ENCODE measurements around the gene LETM1. TPM values are rescaled to one million over a fixed set of nuclear protein-coding genes. Genes with fewer than 3 reads are reported as not detected.

Gene LETM1
- total and polyA plus RNA-seq, 4 donors: 12.2 to 46.9 (median 24.1) TPM

DNA sequence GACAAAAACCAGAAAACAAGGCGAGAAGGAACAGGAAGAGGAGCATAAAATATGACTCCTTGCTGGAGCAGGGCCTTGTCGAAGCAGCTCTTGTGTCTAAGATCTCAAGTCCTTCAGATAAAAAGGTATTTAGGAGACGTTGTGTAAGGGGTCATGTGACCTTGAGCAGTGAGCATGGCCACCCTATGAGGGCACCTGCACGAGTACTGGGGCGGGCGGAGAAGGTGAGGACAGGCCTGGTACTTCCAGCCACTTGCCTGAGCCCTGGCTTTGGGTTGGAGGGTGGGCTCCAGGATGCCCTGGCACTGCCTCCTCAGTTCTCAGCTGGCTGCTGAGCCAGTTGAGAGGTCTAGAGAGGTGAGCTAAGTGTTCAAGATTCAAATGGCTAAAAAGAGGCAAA is 45.2 kb upstream of the LETM1 start:
- H3K4me1 ChIP-seq (ENCODE audit: control insufficient read depth in 4 of 4, insufficient read depth in 4 of 4, low read length in 3 of 4): no peaks in the 10 kb centered on the region
- no peak overlapping the region for H3K9ac ChIP-seq (ENCODE audit: low read depth in 1 of 2, low read length in 2 of 2)
- H3K4me3 ChIP-seq (ENCODE audit: low read depth in 1 of 3, low read length in 3 of 3): no peak overlapping the region
- peaks cover 0 to 26% (median 8%) of the 10 kb centered on the region in 4 donors for H3K36me3 ChIP-seq (ENCODE audit: control insufficient read depth in 4 of 4, insufficient read depth in 3 of 4, low read depth in 1 of 4, low read length in 3 of 4)
- no peaks in the 10 kb centered on the region for H3K27me3 ChIP-seq (ENCODE audit: control insufficient read depth in 4 of 4, insufficient read depth in 4 of 4, low read length in 3 of 4)
- 84% methylated on average over 6 of the region's 6 CpGs for WGBS
- DNase-seq (ENCODE audit: low spot score): no peak
- no peak for TF ChIP-seq MAX (IDR thresholded peaks at IDR 0.05)
- no peak for TF ChIP-seq GABPA (IDR thresholded peaks at IDR 0.05 in 1 of 2, conservative IDR thresholded peaks at IDR 0.05 in 1 of 2)
- TF ChIP-seq RXRA (IDR thresholded peaks at IDR 0.05): no peak
- TF ChIP-seq HNF4A (conservative IDR thresholded peaks at IDR 0.05): no peak
- TF ChIP-seq TAF1 (conservative IDR thresholded peaks at IDR 0.05): no peak
- TF ChIP-seq HNF4G (IDR thresholded peaks at IDR 0.05): no peak
- no peak for TF ChIP-seq ZBTB33 (IDR thresholded peaks at IDR 0.05)
- no peak for TF ChIP-seq REST (IDR thresholded peaks at IDR 0.05)
- TF ChIP-seq NR2F2 (IDR thresholded peaks at IDR 0.05): no peak
- TF ChIP-seq FOXA1 (IDR thresholded peaks at IDR 0.05): no peak
- no peak for TF ChIP-seq RAD21 (IDR thresholded peaks at IDR 0.05)
- no peak for TF ChIP-seq SP1 (IDR thresholded peaks at IDR 0.05)
- no peak for TF ChIP-seq JUND (IDR thresholded peaks at IDR 0.05)
- no peak for TF ChIP-seq CTCF (IDR thresholded peaks at IDR 0.05; ENCODE audit: low read depth, low read length, missing input control)
- TF ChIP-seq EGR1 (IDR thresholded peaks at IDR 0.05; ENCODE audit: low read depth in 2 of 2): no peak
- TF ChIP-seq, protein P1, sequence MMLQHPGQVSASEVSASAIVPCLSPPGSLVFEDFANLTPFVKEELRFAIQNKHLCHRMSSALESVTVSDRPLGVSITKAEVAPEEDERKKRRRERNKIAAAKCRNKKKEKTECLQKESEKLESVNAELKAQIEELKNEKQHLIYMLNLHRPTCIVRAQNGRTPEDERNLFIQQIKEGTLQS (IDR thresholded peaks at IDR 0.05): no peak
- no peak for TF ChIP-seq YY1 (IDR thresholded peaks at IDR 0.05)
- no peak for TF ChIP-seq FOXA2 (IDR thresholded peaks at IDR 0.05)
- H3K27ac ChIP-seq (ENCODE audit: low read depth in 1 of 2, low read length in 2 of 2): no peak overlapping the region
- H3K9me3 ChIP-seq (ENCODE audit: control insufficient read depth in 4 of 4, low read length in 3 of 4): no peaks in the 10 kb centered on the region

Data from liver (tissue), 9 donors.